Muscle layer of duodenum (tissue), 2 donors: Measurements from ENCODE around the gene KLHDC7B.

ENCODE experiments used
- H3K27ac ChIP-seq: one replicate; pipeline ENCODE4 v1.7.0; 2013; ENCODE audit warnings: mild to moderate bottlenecking, low read length
- H3K27me3 ChIP-seq: one replicate; pipeline ENCODE4 v1.7.0; 2013; ENCODE audit warnings: low read depth, mild to moderate bottlenecking, control low read depth, low read length
- H3K36me3 ChIP-seq, 2 donors: one replicate each; pipeline ENCODE4 v1.7.0; 2013; ENCODE audit warnings: low read length in 2 of 2, control low read depth in 1 of 2, mild to moderate bottlenecking in 1 of 2; ENCODE audit not compliant: insufficient read depth in 2 of 2, control insufficient read depth in 1 of 2
- H3K4me1 ChIP-seq, 2 donors: one replicate each; pipeline ENCODE4 v1.7.0; 2013; ENCODE audit warnings: low read length in 2 of 2, mild to moderate bottlenecking in 2 of 2, control low read depth in 1 of 2, moderate library complexity in 1 of 2; ENCODE audit not compliant: insufficient read depth in 2 of 2, control insufficient read depth in 1 of 2
- H3K4me3 ChIP-seq, 2 donors: one replicate each; pipeline ENCODE4 v1.7.0; 2013; ENCODE audit warnings: low read length in 2 of 2, low read depth in 1 of 2, mild to moderate bottlenecking in 1 of 2
- H3K9me3 ChIP-seq, 2 donors: one replicate each; pipeline ENCODE4 v1.7.0; 2013; ENCODE audit warnings: low read length in 2 of 2, control low read depth in 1 of 2, mild to moderate bottlenecking in 1 of 2; ENCODE audit not compliant: control insufficient read depth in 1 of 2
- donor health status: healthy.

KLHDC7B gene

DNA sequence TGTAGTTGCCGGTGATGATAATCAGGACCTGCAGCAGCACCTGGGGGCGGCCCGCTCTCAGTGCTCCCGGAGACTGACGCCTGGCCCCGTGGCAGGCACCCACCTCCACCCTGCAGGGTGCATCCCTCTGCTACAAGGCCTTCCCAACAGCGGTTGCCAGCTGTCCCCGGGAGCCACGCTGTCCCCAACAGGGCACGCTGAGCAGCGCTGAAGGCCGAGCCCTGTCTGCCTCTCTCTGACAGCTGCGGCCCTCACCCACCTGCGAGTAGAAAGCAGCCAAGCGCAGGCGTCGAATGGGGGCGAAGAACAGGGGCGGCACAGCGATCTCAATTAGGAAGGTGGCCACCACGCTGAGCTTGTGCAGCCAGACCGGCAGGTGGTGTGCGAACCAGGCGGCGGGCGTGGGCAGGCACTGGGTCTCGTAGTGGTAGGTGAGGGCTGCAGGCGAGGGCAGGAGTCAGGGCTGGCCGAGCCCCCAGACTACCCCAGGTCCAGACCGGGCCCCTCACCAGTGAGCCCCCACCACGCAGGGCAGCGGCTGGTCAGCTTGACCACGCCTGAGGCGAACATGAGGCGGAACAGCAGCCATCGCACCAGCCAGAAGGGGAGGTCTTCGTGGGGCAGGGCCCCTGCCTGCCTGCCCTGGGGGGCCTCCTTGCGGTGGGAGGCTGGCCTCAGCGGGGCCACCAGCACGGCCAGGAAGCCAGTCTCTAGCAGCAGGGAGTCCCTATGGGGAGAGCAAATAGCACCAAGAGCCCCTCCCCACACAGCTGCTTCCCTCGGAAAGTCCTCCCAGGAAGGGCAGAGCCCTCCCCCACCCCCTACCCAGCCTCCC, 39.7 kb upstream of the KLHDC7B start:
- Histone ChIP-seq H3K27ac (no peak overlapping the region), H3K9me3 (no peaks in the 10 kb centered on the region), H3K36me3 (peaks cover 0 to 23% of the 10 kb centered on the region in 2 donors), H3K4me3 (peak overlapping the region; percentile 90 to 99), H3K27me3 (no peaks in the 10 kb centered on the region), H3K4me1 (peaks cover 0 to 26% of the 10 kb centered on the region in 2 donors)

DNA sequence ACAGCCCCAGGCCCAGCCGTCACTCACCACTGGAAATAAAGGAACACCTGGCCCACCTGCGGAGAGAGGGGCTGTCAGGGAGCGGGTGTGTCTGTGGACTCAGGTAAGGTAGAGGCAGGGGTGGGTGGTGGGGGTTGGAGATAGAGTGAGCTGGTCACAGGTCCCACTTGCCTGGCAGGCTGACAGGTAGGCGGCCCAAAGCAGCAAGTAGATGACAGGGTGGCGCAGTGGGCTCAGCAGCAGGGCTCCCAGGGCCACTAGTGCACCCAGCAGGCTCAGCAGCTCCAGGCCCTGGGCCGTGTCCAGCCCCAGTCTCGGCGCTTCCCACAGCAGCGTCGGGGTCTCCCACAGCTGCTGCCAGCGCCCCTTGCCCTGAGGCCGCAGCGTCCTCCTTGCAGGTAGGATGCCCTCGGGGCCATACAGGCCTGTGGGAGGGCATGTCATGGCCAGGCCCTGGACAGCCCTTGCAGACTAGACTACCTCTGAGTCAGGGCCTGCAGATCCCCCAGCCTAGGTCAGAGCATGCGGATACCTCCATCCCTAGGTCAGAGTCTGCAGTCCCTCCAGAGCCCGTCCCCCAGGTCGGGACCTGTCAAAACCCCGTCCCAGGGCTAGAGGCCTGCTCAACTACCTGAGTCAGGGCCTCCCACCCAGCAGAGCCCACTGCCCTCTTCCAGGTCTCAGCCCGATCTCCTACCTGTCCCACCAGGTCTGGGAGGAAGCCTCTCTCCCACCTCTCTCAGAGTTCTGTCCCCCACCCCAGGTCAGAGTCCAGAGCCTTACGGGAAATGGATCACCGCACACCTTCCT, 38.9 kb upstream of the KLHDC7B start:
- H3K36me3 ChIP-seq, result peaks cover 0 to 23% of the 10 kb centered on the region in 2 donors
- H3K4me3 ChIP-seq, result peak overlapping the region; percentile 90 to 99
- peaks cover 0 to 26% of the 10 kb centered on the region in 2 donors for H3K4me1 ChIP-seq
- no peaks in the 10 kb centered on the region for H3K9me3 ChIP-seq
- no peaks in the 10 kb centered on the region for H3K27me3 ChIP-seq
- H3K27ac ChIP-seq, result peak overlapping the region; percentile 63

DNA sequence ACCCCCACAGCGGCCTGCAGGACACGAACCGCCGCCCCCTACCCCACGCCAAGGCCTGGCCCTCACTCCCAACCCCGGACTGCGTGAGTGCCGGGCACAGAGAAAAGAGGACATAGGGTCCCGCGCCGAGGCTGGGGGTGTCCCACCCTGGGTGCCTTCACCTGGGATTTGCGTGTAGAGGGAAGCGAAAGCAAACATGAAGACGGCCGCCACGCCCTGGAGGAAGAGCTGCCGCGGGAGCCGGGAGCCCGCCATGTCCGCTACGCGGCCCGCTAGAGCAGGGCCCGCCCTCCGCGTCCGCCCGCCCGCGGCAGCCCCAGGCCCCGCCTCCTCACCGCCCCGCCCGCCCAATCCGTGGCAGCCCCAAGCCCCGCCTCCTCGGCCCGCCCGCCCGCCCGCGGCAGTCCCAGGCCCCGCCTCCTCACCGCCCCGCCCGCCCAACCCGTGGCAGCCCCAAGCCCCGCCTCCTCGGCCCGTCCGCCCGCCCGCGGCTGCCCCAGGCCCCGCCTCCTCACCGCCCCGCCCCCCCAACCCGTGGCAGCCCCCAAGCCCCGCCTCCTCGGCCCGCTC, 38.2 kb upstream of the KLHDC7B start, which contains the start of gene LMF2:
TSS of gene LMF2 (minus strand) at position 282 of the 570 bp plus-strand sequence. CDS start at position 255, 27 bp downstream.
- Histone ChIP-seq H3K36me3 (peaks cover 0 to 23% of the 10 kb centered on the region in 2 donors), H3K27me3 (no peaks in the 10 kb centered on the region), H3K4me1 (peaks cover 0 to 26% of the 10 kb centered on the region in 2 donors), H3K9me3 (no peaks in the 10 kb centered on the region), H3K4me3 (peak within 1 kb of the TSS; percentile 90 to 99), H3K27ac (peak within 1 kb of the TSS; percentile 63)

DNA sequence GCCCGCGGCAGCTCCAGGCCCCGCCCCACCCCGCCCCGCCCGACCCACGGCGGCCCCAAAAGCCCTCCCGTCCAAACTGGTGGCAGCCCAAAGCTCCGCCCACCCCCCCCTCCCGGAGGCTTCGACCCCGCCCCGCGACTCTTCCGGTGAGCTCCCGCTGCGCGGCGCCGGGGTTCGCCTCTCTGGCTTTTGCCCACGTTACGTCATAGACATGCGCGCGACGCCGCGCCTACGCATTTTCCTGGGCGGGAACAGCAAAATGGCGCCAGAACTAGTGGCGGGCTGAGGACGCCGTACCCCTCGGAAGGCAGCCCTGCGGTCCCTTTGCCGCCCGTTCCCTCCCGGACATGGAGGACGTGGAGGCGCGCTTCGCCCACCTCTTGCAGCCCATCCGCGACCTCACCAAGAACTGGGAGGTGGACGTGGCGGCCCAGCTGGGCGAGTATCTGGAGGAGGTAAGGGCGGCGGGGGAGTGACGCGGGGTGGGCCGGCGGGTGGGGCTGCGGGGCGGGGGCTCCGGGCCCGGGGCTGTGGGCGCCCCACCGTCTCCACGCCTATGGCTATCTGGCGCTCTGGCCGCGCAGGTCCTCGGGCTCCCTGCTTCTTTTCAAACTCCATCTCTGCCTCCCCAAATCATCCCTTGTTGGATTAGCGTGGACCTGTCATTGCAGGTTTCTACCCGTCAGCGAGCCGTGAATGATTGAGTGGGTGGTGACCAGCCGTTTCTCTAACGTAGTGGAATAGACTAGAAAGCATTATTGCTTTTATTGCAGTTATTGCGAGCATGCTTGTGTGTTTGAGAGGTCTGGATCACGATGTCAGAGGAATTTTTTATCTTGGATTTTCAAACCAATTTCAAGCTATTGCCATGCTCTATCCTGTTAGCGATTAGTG, 37.5 kb upstream of the KLHDC7B start, which contains the start of gene NCAPH2:
TSS of gene NCAPH2 (plus strand) at position 234 of the 894 bp plus-strand sequence. CDS start at position 348, 114 bp downstream.
- peaks cover 0 to 26% of the 10 kb centered on the region in 2 donors for H3K4me1 ChIP-seq
- peak within 1 kb of the TSS; percentile 63 for H3K27ac ChIP-seq
- peaks cover 0 to 16% of the 10 kb centered on the region in 2 donors for H3K36me3 ChIP-seq
- no peaks in the 10 kb centered on the region for H3K27me3 ChIP-seq
- H3K9me3 ChIP-seq, result no peaks in the 10 kb centered on the region
- H3K4me3 ChIP-seq, result peak within 1 kb of the TSS; percentile 90 to 99

DNA sequence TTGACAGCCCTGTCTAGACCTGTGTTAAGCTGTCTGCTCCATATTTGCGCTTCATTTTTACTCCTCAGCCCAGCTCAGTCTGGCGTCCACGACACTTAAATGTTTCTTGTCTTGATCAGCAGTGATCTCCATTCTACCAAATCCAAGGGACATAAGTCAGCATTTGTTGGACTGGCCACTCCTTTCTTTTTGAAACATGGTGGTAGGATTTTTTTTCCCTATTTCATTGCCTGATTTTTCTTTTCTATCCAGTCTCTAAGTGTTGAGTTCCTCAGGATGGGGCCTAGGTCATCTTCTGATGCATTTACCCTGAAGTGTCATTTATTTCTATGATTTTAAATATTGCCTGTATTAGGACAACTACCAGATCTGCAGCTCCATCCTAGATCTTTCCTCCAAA, 36.8 kb upstream of the KLHDC7B start:
- Histone ChIP-seq H3K4me1 (peaks cover 0 to 26% of the 10 kb centered on the region in 2 donors), H3K27ac (peak overlapping the region; percentile 47), H3K4me3 (peak overlapping the region; percentile 76 to 79), H3K9me3 (no peaks in the 10 kb centered on the region), H3K36me3 (peaks cover 0 to 13% of the 10 kb centered on the region in 2 donors), H3K27me3 (no peaks in the 10 kb centered on the region)

DNA sequence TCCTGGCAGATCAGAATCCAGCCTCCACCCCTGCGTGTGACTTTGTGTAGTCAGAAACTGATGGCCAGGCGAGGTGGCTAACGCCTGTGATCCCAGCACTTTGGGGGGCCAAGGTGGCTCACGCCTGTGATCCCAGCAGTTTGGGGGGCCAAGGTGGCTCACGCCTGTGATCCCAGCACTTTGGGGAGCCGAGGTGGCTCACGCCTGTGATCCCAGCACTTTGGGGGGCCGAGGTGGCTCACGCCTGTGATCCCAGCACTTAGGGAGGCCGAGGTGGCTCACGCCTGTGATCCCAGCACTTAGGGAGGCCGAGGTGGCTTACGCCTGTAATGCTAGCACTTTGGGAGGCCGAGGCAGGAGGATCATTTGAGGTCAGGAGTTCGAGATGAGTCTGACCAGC, 32.5 kb upstream of the KLHDC7B start:
- Histone ChIP-seq H3K27ac (no peak overlapping the region), H3K4me3 (no peak overlapping the region), H3K4me1 (peaks cover 0 to 13% of the 10 kb centered on the region in 2 donors), H3K36me3 (peaks cover 14 to 18% of the 10 kb centered on the region in 2 donors), H3K27me3 (no peaks in the 10 kb centered on the region), H3K9me3 (no peaks in the 10 kb centered on the region)

DNA sequence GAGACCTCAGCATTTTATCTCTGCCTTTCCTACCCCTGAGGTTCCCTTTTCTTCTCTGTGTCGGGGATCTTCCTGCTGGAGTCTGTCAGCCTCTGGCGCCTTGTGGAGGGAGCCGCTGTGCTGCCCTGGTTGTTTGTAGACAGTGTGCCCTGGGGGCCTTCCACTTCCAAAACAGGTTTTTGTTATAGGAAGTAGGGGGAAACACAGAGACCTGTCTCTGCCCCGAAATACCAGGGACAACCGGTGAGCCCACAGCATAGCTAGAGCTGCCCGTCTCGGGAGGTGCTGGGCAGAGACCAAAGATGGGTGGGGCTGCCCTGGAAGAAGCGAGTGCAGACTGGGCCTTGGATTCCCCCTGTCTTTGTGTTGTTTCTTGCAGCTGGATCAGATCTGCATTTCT, 29.6 kb upstream of the KLHDC7B start:
- H3K27me3 ChIP-seq, result no peaks in the 10 kb centered on the region
- peaks cover 19 to 35% of the 10 kb centered on the region in 2 donors for H3K36me3 ChIP-seq
- H3K27ac ChIP-seq, result no peak overlapping the region
- H3K9me3 ChIP-seq, result no peaks in the 10 kb centered on the region
- no peak overlapping the region for H3K4me3 ChIP-seq
- H3K4me1 ChIP-seq, result no peaks in the 10 kb centered on the region

DNA sequence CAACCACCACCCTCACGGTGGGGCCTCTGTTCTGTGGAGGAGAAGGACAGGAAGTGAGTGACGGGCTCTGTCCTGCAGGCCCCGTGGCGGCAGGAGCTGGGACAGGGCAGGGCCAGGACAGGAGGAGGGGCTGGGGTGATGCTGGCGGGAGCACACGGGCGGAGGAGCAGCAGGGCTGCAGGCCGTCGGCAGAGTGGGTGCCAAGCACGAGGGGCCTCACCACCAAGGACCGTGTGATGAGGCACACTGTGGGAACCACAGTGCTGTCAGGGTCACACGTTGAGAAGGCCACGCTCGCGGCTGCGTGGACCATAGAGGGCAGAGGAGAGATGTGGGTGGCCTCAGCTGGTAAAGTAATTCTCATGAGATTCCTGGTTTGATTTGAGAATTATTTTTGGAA, 28.8 kb upstream of the KLHDC7B start:
- no peak overlapping the region for H3K27ac ChIP-seq
- H3K4me3 ChIP-seq, result no peak overlapping the region
- no peaks in the 10 kb centered on the region for H3K4me1 ChIP-seq
- no peaks in the 10 kb centered on the region for H3K9me3 ChIP-seq
- H3K36me3 ChIP-seq, result peaks cover 21 to 43% of the 10 kb centered on the region in 2 donors
- H3K27me3 ChIP-seq, result no peaks in the 10 kb centered on the region

DNA sequence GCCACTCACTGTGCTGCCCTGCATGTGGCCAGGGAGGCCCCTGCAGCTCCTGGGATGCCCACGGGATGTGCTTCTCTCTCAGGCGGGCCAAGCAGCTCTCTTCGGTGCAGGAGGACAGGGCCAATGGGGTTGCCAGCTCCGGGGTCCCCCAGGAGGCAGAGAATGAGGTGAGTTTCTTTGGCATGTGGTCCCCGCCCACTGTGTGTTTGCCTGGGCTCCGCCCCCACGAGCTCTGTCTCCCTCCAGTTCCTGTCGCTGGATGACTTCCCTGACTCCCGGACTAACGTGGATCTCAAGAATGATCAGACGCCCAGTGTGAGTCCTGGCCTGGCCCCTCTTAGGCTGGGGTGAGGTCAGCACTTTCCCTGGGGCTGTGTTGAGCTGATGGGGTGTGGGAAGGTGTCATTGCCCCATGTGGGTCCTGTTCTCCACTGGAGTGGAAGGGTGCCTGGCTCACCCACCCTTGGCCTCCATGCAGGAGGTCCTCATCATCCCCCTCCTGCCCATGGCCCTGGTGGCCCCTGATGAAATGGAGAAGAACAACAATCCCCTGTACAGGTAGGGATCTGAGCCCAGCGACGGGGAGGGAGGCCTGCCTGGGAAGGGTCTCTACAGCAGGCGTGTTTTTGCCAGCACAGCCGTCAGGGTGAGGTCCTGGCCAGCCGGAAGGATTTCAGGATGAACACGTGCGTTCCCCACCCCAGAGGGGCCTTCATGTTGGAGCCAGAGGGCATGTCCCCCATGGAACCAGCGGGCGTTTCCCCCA, 28.0 kb upstream of the KLHDC7B start:
- H3K36me3 ChIP-seq, result peaks cover 28 to 51% of the 10 kb centered on the region in 2 donors
- no peak overlapping the region for H3K4me3 ChIP-seq
- no peaks in the 10 kb centered on the region for H3K9me3 ChIP-seq
- no peak overlapping the region for H3K27ac ChIP-seq
- no peaks in the 10 kb centered on the region for H3K27me3 ChIP-seq
- no peaks in the 10 kb centered on the region for H3K4me1 ChIP-seq

DNA sequence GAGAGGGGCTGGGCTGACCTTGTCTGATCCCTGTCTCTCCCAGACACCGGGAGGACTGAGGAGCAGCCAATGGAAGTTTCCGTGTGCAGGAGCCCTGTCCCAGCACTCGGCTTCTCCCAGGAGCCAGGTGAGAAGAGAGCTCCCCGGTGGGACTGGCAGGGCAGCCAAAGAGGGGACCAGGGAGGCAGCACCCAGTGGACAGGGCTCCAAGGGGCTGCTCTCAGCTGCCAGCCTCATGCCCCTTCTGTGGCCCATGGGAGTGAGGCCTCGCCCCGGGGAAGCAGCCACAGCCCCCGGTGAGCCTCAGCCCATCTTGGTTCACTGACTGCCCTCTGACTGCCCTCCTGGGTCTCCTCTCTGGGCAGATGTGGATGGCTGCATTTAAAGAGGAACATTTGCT, 27.1 kb upstream of the KLHDC7B start:
- Histone ChIP-seq H3K4me1 (no peaks in the 10 kb centered on the region), H3K4me3 (no peak overlapping the region), H3K9me3 (no peaks in the 10 kb centered on the region), H3K27me3 (no peaks in the 10 kb centered on the region), H3K36me3 (peaks cover 28 to 59% of the 10 kb centered on the region in 2 donors), H3K27ac (no peak overlapping the region)
